Measurements from ENCODE around the gene SMIM14. TPM values are rescaled to one million over a fixed set of nuclear protein-coding genes. Genes with fewer than 3 reads are reported as not detected.

Gene SMIM14
- total and polyA plus RNA-seq, 2 of the 8 experiments (the other 6 are each of a cell fraction or from before 2014, with no cell fraction given), result 29.1 to 31.0 TPM

GRCh38 chr4:39587881-39588280 lies 50.8 kb downstream of the SMIM14 start:
- Histone ChIP-seq H3K23me2 (ENCODE audit: low read depth, low read length) (no peaks in the 10 kb centered on the region), H3K18ac (ENCODE audit: extremely low read depth, low read length) (no peak overlapping the region), H2AK5ac (ENCODE audit: low read depth, low read length) (no peak overlapping the region), H3K27me3 (replicated peaks in 1 of 4; ENCODE audit: control insufficient read depth in 3 of 4, extremely low read depth in 1 of 4, insufficient read depth in 3 of 4, low read length in 3 of 4) (no peaks in the 10 kb centered on the region), H2BK120ac (replicated peaks; ENCODE audit: low read depth, low read length) (no peak overlapping the region), H4K20me1 (replicated peaks in 1 of 2; ENCODE audit: control insufficient read depth in 1 of 2, insufficient read depth in 2 of 2, low read length in 2 of 2) (no peaks in the 10 kb centered on the region), H3K4me1 (replicated peaks in 1 of 4; ENCODE audit: control insufficient read depth in 3 of 4, insufficient read depth in 4 of 4, low read length in 3 of 4) (no peaks in the 10 kb centered on the region), H3K9ac (replicated peaks in 1 of 4; ENCODE audit: extremely low read depth in 1 of 4, low read depth in 3 of 4, low read length in 3 of 4) (no peak overlapping the region), H2BK20ac (ENCODE audit: low read length) (no peak overlapping the region), H2BK15ac (ENCODE audit: low read length) (no peak overlapping the region), H3K27ac (ENCODE audit: low read depth, low read length) (no peak overlapping the region), H3K36me3 (ENCODE audit: control insufficient read depth in 2 of 4, insufficient read depth in 4 of 4, low read length in 3 of 4) (no peaks in the 10 kb centered on the region), H4K91ac (replicated peaks; ENCODE audit: insufficient read length, low read length) (no peak overlapping the region), H3K4me3 (ENCODE audit: extremely low read depth in 1 of 4, insufficient read depth in 2 of 4, low read depth in 3 of 4, low read length in 4 of 4) (no peak overlapping the region), H2BK5ac (ENCODE audit: low read depth, low read length) (no peak overlapping the region), H3K79me2 (ENCODE audit: control insufficient read depth in 1 of 2, insufficient read depth in 2 of 2, low read length in 2 of 2) (no peaks in the 10 kb centered on the region; a peak in 1 of 4 replicates), H2BK12ac (ENCODE audit: low read depth, low read length) (no peak overlapping the region), H3K4me2 (ENCODE audit: insufficient read depth in 1 of 2, low read depth in 2 of 2, low read length in 2 of 2) (no peak overlapping the region), H3K9me3 (ENCODE audit: insufficient read depth in 2 of 2, low read depth in 1 of 2, low read length in 1 of 2) (no peaks in the 10 kb centered on the region), H3K79me1 (ENCODE audit: low read depth, low read length) (no peaks in the 10 kb centered on the region; the same call in 1 of the 2 replicates), H2AFZ (ENCODE audit: low read length) (no peak overlapping the region), H3K23ac (ENCODE audit: insufficient read length) (no peak overlapping the region), H3K14ac (ENCODE audit: insufficient read length) (no peak overlapping the region), H4K8ac (ENCODE audit: extremely low read depth, insufficient read depth, low read length) (no peak overlapping the region), H4K5ac (ENCODE audit: insufficient read length, low read depth, low read length) (no peak overlapping the region), H3K4ac (replicated peaks; ENCODE audit: insufficient read length, low read depth, low read length) (no peak overlapping the region), H3K56ac (replicated peaks; ENCODE audit: insufficient read length, low read depth, low read length) (no peak overlapping the region)
- CTCF ChIA-PET (ENCODE audit: partially characterized antibody), result no interaction called here
- 98% methylated on average over 3 of the region's 3 CpGs; no CpG with 5 or more reads in 1 of the 2 experiments for WGBS, 2 experiments (ENCODE audit: extremely low coverage in 1 of 2, insufficient coverage in 1 of 2, insufficient read length in 1 of 2, insufficient replicate concordance in 2 of 2, low coverage in 1 of 2, low lambda C conversion rate in 2 of 2, missing lambda C conversion rate in 1 of 2)
- FAIRE-seq (no peak), DNase-seq (ENCODE audit: low read depth in 1 of 2, low spot score in 2 of 2) (peak in 1 of 2 experiments; percentile 26)
- TF ChIP-seq CTCF (IDR thresholded peaks at IDR 0.05; ENCODE audit: control extremely low read depth in 1 of 3, insufficient read depth in 1 of 3, low read depth in 1 of 3, low read length in 3 of 3), result no peak
- TF ChIP-seq KDM5A (IDR thresholded peaks at IDR 0.05; ENCODE audit: low read length), result no peak
- no peak for TF ChIP-seq POLR2AphosphoS5 (IDR thresholded peaks at IDR 0.05; ENCODE audit: low read depth, low read length)
- no peak for TF ChIP-seq MAFK (IDR thresholded peaks at IDR 0.05; ENCODE audit: low read depth, low read length)
- no peak for TF ChIP-seq KDM4A (IDR thresholded peaks at IDR 0.05; ENCODE audit: low read depth, low read length, severe bottlenecking)
- POLR2A ChIA-PET (ENCODE audit: partially characterized antibody), result no interaction called here
